Hepatocyte (in vitro differentiated cells): ENCODE measurements around the gene C10orf67. TPM values are rescaled to one million over a fixed set of nuclear protein-coding genes. Genes with fewer than 3 reads are reported as not detected.

Experiments
- DNase-seq: peaks from one replicate; pipeline ENCODE4 v3.0.0-alpha.2; 2016; ENCODE audit warnings: low spot score
- H2AFZ ChIP-seq: fragments of 200-600 bp; sonication (generic); 2 replicates; pipeline ENCODE4 v1.6.0; 2016; ENCODE audit warnings: antibody characterized with exemption, mild to moderate bottlenecking
- H3K27ac ChIP-seq: fragments of 200-600 bp; sonication (generic); 2 replicates; pipeline ENCODE4 v1.5.1; 2016; ENCODE audit warnings: mild to moderate bottlenecking
- H3K27me3 ChIP-seq: fragments of 200-600 bp; sonication (generic); 2 replicates; pipeline ENCODE4 v1.6.1; 2016
- H3K36me3 ChIP-seq: fragments of 200-600 bp; sonication (generic); replicated peaks from 2 replicates; pipeline ENCODE4 v1.5.1; 2016; ENCODE audit warnings: low read depth; ENCODE audit not compliant: insufficient read depth
- H3K4me1 ChIP-seq: fragments of 200-600 bp; sonication (generic); 2 replicates; pipeline ENCODE4 v1.5.1; 2016; ENCODE audit warnings: mild to moderate bottlenecking, moderate library complexity; ENCODE audit not compliant: insufficient read depth
- H3K4me2 ChIP-seq: fragments of 200-600 bp; sonication (generic); 2 replicates; pipeline ENCODE4 v1.6.0; 2016
- H3K4me3 ChIP-seq: fragments of 200-600 bp; sonication (generic); 2 replicates; pipeline ENCODE4 v1.5.1; 2016; ENCODE audit warnings: mild to moderate bottlenecking
- H3K79me2 ChIP-seq: fragments of 200-600 bp; sonication (generic); 2 replicates; pipeline ENCODE4 v1.6.0; 2017; ENCODE audit warnings: mild to moderate bottlenecking
- H3K9me2 ChIP-seq: fragments of 200-600 bp; sonication (generic); replicated peaks from 2 replicates; pipeline ENCODE4 v1.6.0; 2017; ENCODE audit warnings: mild to moderate bottlenecking; ENCODE audit not compliant: insufficient read depth
- H3K9me3 ChIP-seq: fragments of 200-600 bp; sonication (generic); 2 replicates; pipeline ENCODE4 v1.5.1; 2016; ENCODE audit warnings: low read depth, mild to moderate bottlenecking
- H4K20me1 ChIP-seq: fragments of 200-600 bp; sonication (generic); 2 replicates; pipeline ENCODE4 v1.6.0; 2016; ENCODE audit warnings: mild to moderate bottlenecking; ENCODE audit not compliant: insufficient read depth, poor library complexity, severe bottlenecking
- CTCF ChIP-seq: fragments of 200-600 bp; sonication (generic); IDR thresholded peaks from 2 replicates; pipeline ENCODE4 v1.5.1; 2016; ENCODE audit warnings: antibody characterized with exemption, mild to moderate bottlenecking; ENCODE audit not compliant: poor library complexity
- EZH2 ChIP-seq: fragments of 200-600 bp; sonication (generic); IDR thresholded peaks from 2 replicates; pipeline ENCODE4 v1.6.1; 2016; ENCODE audit warnings: antibody characterized with exemption, mild to moderate bottlenecking, borderline replicate concordance
- EZH2phosphoT487 ChIP-seq: fragments of 200-600 bp; sonication (generic); IDR thresholded peaks from one replicate; pipeline ENCODE4 v1.6.1; 2018; ENCODE audit warnings: antibody characterized with exemption, mild to moderate bottlenecking, low read depth, moderate library complexity; ENCODE audit not compliant: unreplicated experiment, severe bottlenecking
- WGBS: methylation state at CpG from one replicate; pipeline ENCODE4 v1.1.6; 2016; ENCODE audit warnings: low lambda C conversion rate; ENCODE audit errors: missing lambda C conversion rate; 5-methylcytosine and 5-hydroxymethylcytosine counted together
- polyA plus RNA-seq: library from polyadenylated mRNA; unstranded; fragments of >200 nt; fragmentation: Nextera tagmentation; extraction: Ambion mirVana; gene quantifications from 2 replicates; pipeline ENCODE4 v1.2.1, GENCODE V29; 2016
- total RNA-seq: library from RNA; depleted of rRNA; stranded (reverse); fragments of >200 nt; gene quantifications from 2 replicates; pipeline ENCODE4 v1.2.3, GENCODE V29; 2014

Gene C10orf67
- total and polyA plus RNA-seq, 2 experiments from 2014 or later = 0.10 TPM; not detected in 1

GRCh38 chr10:23342213-23342884, 2.2 kb downstream of the C10orf67 start:
- no peak for TF ChIP-seq EZH2phosphoT487
- TF ChIP-seq CTCF = no peak
- no peak for TF ChIP-seq EZH2
- H2AFZ ChIP-seq = no peak overlapping the region
- DNase-seq = no peak
- H3K9me2 ChIP-seq = no peaks in the 10 kb centered on the region
- no peaks in the 10 kb centered on the region for H3K36me3 ChIP-seq
- no peaks in the 10 kb centered on the region for H3K9me3 ChIP-seq
- no peak overlapping the region for H3K4me3 ChIP-seq
- H3K27me3 ChIP-seq = peaks cover 28% of the 10 kb centered on the region
- H3K4me1 ChIP-seq = peaks cover 14% of the 10 kb centered on the region
- no peaks in the 10 kb centered on the region for H4K20me1 ChIP-seq
- H3K27ac ChIP-seq = no peak overlapping the region
- WGBS = 81% methylated on average over 11 of the region's 11 CpGs
- no peaks in the 10 kb centered on the region for H3K79me2 ChIP-seq
- H3K4me2 ChIP-seq = no peak overlapping the region

- 48% methylated on average over 2 of the region's 2 CpGs for WGBS
- no peak overlapping the region for H3K27ac ChIP-seq
- peaks cover 8% of the 10 kb centered on the region for H3K4me1 ChIP-seq
- no peaks in the 10 kb centered on the region for H3K79me2 ChIP-seq
- no peaks in the 10 kb centered on the region for H4K20me1 ChIP-seq
- TF ChIP-seq EZH2 (no peak), EZH2phosphoT487 (no peak), CTCF (no peak)
- no peak overlapping the region for H3K4me2 ChIP-seq
- no peak for DNase-seq
- no peak overlapping the region for H3K4me3 ChIP-seq
- peaks cover 28% of the 10 kb centered on the region for H3K27me3 ChIP-seq
- H3K9me2 ChIP-seq = no peaks in the 10 kb centered on the region
- no peaks in the 10 kb centered on the region for H3K36me3 ChIP-seq
- no peak overlapping the region for H2AFZ ChIP-seq
- H3K9me3 ChIP-seq = no peaks in the 10 kb centered on the region
These were observed 3.6 kb downstream of the C10orf67 start for GRCh38 chr10:23341004-23341403.

- Histone ChIP-seq H3K4me2 (no peak overlapping the region), H3K9me3 (no peaks in the 10 kb centered on the region), H4K20me1 (no peaks in the 10 kb centered on the region), H2AFZ (no peak overlapping the region), H3K4me3 (no peak overlapping the region), H3K9me2 (no peaks in the 10 kb centered on the region), H3K79me2 (no peaks in the 10 kb centered on the region), H3K36me3 (no peaks in the 10 kb centered on the region), H3K27me3 (peaks cover 28% of the 10 kb centered on the region), H3K27ac (no peak overlapping the region), H3K4me1 (peaks cover 8% of the 10 kb centered on the region)
- no peak for TF ChIP-seq CTCF
- no peak for TF ChIP-seq EZH2phosphoT487
- no peak for TF ChIP-seq EZH2
- DNase-seq = no peak
- WGBS = 93% methylated on average over 4 of the region's 4 CpGs
These were observed 4.2 kb downstream of the C10orf67 start for GRCh38 chr10:23340354-23340753.
